GDM1 (cell line): ENCODE measurements around the gene KCNN3.

Source experiments
- DNase-seq: peaks from one replicate; lab custom pipeline; 2025; lab: John Stamatoyannopoulos, UW

Gene KCNN3

GRCh38 chr1:154880671-154881070 is 10.6 kb upstream of the KCNN3 start:
- DNase-seq: no peak

- DNase-seq: no peak
Measured at GRCh38 chr1:154879038-154879421, 8.9 kb upstream of the KCNN3 start.

GRCh38 chr1:154878371-154879037 is 8.4 kb upstream of the KCNN3 start:
- peak; percentile 42 for DNase-seq

- no peak for DNase-seq
Measured at GRCh38 chr1:154877370-154877974, 7.4 kb upstream of the KCNN3 start.

GRCh38 chr1:154876842-154877369 is 6.8 kb upstream of the KCNN3 start:
- DNase-seq: no peak

- no peak for DNase-seq
Measured at GRCh38 chr1:154874465-154874864, 4.4 kb upstream of the KCNN3 start.

- no peak for DNase-seq
Measured at GRCh38 chr1:154873321-154873950, 3.4 kb upstream of the KCNN3 start.

- DNase-seq: no peak
Measured at GRCh38 chr1:154871374-154871773, 1.3 kb upstream of the KCNN3 start.

GRCh38 chr1:154870734-154871133 is 653 bp upstream of the KCNN3 start:
- DNase-seq: no peak

GRCh38 chr1:154869351-154870114 is 548 bp downstream of the KCNN3 start:
- DNase-seq: no peak

GRCh38 chr1:154867841-154868605 is 2.1 kb downstream of the KCNN3 start:
- no peak for DNase-seq

GRCh38 chr1:154867064-154867825 is 2.8 kb downstream of the KCNN3 start:
- DNase-seq: no peak

GRCh38 chr1:154866257-154867063 is 3.6 kb downstream of the KCNN3 start:
- no peak for DNase-seq

- no peak for DNase-seq
Measured at GRCh38 chr1:154865442-154866256, 4.4 kb downstream of the KCNN3 start.

- DNase-seq: no peak
Measured at GRCh38 chr1:154864189-154864975, 5.7 kb downstream of the KCNN3 start.

- no peak for DNase-seq
Measured at GRCh38 chr1:154863315-154864174, 6.5 kb downstream of the KCNN3 start.

- DNase-seq: no peak
Measured at GRCh38 chr1:154862907-154863306, 7.2 kb downstream of the KCNN3 start.
